HT-29 (cell line): ENCODE data around the gene GNAI3. TPM values are rescaled to one million over a fixed set of nuclear protein-coding genes. Genes with fewer than 3 reads are reported as not detected.

ENCODE experiments used
- DNase-seq: peaks from one replicate; pipeline ENCODE4 v3.0.0-alpha.2; 2015; ENCODE audit warnings: low spot score
- total RNA-seq: library from RNA; depleted of rRNA; stranded (reverse); fragments of >200 nt; shearing (Covaris generic); gene quantifications from 2 replicates; pipeline ENCODE4 v1.2.3, GENCODE V29; 2014

GNAI3 gene
- total RNA-seq, 1 experiment from 2014 or later: 3.9 TPM

- no peak for DNase-seq
These were observed 75.3 kb downstream of the GNAI3 start for GRCh38 chr1:109623601-109624161.

GRCh38 chr1:109624201-109625010 is 76.0 kb downstream of the GNAI3 start:
- DNase-seq: no peak

- DNase-seq: no peak
These were observed 76.8 kb downstream of the GNAI3 start for GRCh38 chr1:109625176-109625575.

GRCh38 chr1:109625601-109626560 is 77.5 kb downstream of the GNAI3 start:
- DNase-seq: no peak

GRCh38 chr1:109626682-109627408 is 78.4 kb downstream of the GNAI3 start:
- DNase-seq: no peak

GRCh38 chr1:109627692-109628399 is 79.4 kb downstream of the GNAI3 start:
- DNase-seq: no peak

- DNase-seq: no peak
These were observed 80.3 kb downstream of the GNAI3 start for GRCh38 chr1:109628540-109629321.

- DNase-seq: no peak
These were observed 81.1 kb downstream of the GNAI3 start for GRCh38 chr1:109629372-109630030.

GRCh38 chr1:109630081-109630897 is 81.9 kb downstream of the GNAI3 start:
- no peak for DNase-seq

GRCh38 chr1:109630898-109631512 is 82.6 kb downstream of the GNAI3 start:
- DNase-seq: no peak

- no peak for DNase-seq
These were observed 83.4 kb downstream of the GNAI3 start for GRCh38 chr1:109631513-109632505.

GRCh38 chr1:109632671-109633346 is 84.4 kb downstream of the GNAI3 start:
- DNase-seq: no peak

- no peak for DNase-seq
These were observed 85.9 kb downstream of the GNAI3 start for GRCh38 chr1:109634292-109634691.

- DNase-seq: no peak
These were observed 86.6 kb downstream of the GNAI3 start for GRCh38 chr1:109634771-109635750.

- DNase-seq: no peak
These were observed 87.4 kb downstream of the GNAI3 start for GRCh38 chr1:109635862-109636200.
